A204.1 (cell line): Measurements from ENCODE around the gene ABCB8.

Experiments used
- FAIRE-seq: peaks from 2 replicates; lab custom pipeline; 2012; peaks lifted over from hg19 to GRCh38; lab: Jason Lieb, UNC

The ABCB8 gene

GRCh38 chr7:151087245-151088018 lies 59.2 kb downstream of the ABCB8 start:
- no peak for FAIRE-seq

GRCh38 chr7:151088019-151088855 lies 60.0 kb downstream of the ABCB8 start:
- no peak for FAIRE-seq

- no peak for FAIRE-seq
Measured at GRCh38 chr7:151088856-151089699, 60.8 kb downstream of the ABCB8 start.

GRCh38 chr7:151089893-151090730 lies 61.9 kb downstream of the ABCB8 start:
- FAIRE-seq: no peak

GRCh38 chr7:151091003-151091402 lies 62.8 kb downstream of the ABCB8 start:
- FAIRE-seq: no peak

GRCh38 chr7:151091431-151091830 lies 63.2 kb downstream of the ABCB8 start:
- FAIRE-seq: no peak

- FAIRE-seq: no peak
Measured at GRCh38 chr7:151091988-151092387, 63.7 kb downstream of the ABCB8 start.

GRCh38 chr7:151093748-151094147 lies 65.5 kb downstream of the ABCB8 start:
- FAIRE-seq: no peak

- FAIRE-seq: no peak
Measured at GRCh38 chr7:151094675-151095074, 66.4 kb downstream of the ABCB8 start.

GRCh38 chr7:151095123-151095797 lies 67.0 kb downstream of the ABCB8 start:
- FAIRE-seq: no peak

GRCh38 chr7:151095828-151096475 lies 67.7 kb downstream of the ABCB8 start:
- FAIRE-seq: no peak
